Brain microvascular endothelial cell (primary cell): ENCODE data around the gene ZNF93.
"Not testable (repeated sequence)": the region's sequence is repeated elsewhere in the genome, so short reads cannot be mapped to it uniquely, and the experiment has no call there.

Experiments used
- DNase-seq: peaks from one replicate; pipeline ENCODE4 v3.0.0-alpha.2; 2020
- H3K27ac ChIP-seq: fragments of 250-450 bp; sonication (Bioruptor Pico); 2 replicates; pipeline ENCODE4 v1.5.1; 2020; ENCODE audit warnings: mild to moderate bottlenecking, moderate library complexity
- H3K27me3 ChIP-seq: fragments of 250-450 bp; sonication (Bioruptor Pico); replicated peaks from 2 replicates; pipeline ENCODE4 v1.5.1; 2020; ENCODE audit warnings: mild to moderate bottlenecking
- H3K36me3 ChIP-seq: fragments of 250-450 bp; sonication (Bioruptor Pico); replicated peaks from 2 replicates; pipeline ENCODE4 v1.5.1; 2020; ENCODE audit warnings: mild to moderate bottlenecking
- H3K4me3 ChIP-seq: 2 replicates; pipeline ENCODE4 v1.5.1; 2011; ENCODE audit warnings: low read depth, mild to moderate bottlenecking, control low read depth, low read length, moderate library complexity
- CTCF ChIP-seq: IDR thresholded peaks from 2 replicates; pipeline ENCODE4 v1.5.1; 2011; ENCODE audit warnings: low read depth, mild to moderate bottlenecking, moderate library complexity, low read length, control low read depth, inconsistent platforms; ENCODE audit errors: missing control alignments
- in situ Hi-C: cut with HindIII; loops from 2 replicates; pipeline ENCODE4 v1.10.0; 2017; ENCODE audit warnings: low sequenced_read_pairs, low pct_ligation_motif_present

Gene ZNF93

GRCh38 chr19:19866611-19867248, 34.0 kb upstream of the ZNF93 start:
- Histone ChIP-seq H3K27me3 (no peaks in the 10 kb centered on the region), H3K4me3 (peak overlapping the region; percentile 84), H3K27ac (no peak overlapping the region), H3K36me3 (no peaks in the 10 kb centered on the region)
- in situ Hi-C loops = no loop called here
- no peak for TF ChIP-seq CTCF
- DNase-seq = no peak

DNA sequence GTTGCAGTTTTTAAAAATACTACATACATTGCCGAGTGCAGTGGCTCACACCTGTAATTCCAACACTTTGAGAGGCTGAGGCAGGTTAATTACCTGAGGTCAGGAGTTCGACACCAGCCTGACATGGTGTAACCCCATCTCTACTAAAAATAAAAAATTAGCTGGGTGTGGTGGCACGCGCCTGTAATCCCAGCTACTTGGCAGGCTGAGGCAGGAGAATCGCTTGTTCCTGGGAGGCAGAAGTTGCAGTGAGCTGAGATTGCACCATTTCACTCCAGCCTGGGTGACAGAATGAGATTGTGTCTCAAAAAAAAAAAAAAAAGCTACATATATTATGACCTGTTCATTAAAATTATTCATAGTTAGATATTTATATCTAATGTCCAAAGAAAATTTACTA, 30.7 kb upstream of the ZNF93 start:
- DNase-seq, H3K27me3 ChIP-seq, in situ Hi-C loops, H3K27ac ChIP-seq, H3K36me3 ChIP-seq, H3K4me3 ChIP-seq: not testable (repeated sequence)

DNA sequence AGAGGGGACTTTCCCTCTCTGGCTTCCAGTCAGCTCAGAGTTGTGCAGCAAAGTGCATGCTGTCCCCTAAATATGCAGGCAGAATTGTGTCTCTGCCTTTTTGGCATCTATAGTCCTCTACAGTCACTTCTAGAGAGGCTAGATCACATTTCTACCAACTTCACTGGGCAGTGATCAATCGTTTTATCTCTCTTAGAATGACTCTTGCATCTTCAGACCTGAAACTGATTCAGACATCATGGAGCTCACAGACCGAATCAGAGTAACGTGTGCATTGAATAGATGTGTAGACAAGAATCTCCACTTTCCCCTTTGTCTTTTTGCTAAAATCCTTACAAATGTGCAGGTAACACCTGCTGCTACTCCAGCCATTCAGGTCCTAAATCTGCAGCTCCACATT, 28.8 kb upstream of the ZNF93 start:
- Histone ChIP-seq H3K36me3 (no peaks in the 10 kb centered on the region), H3K27me3 (no peaks in the 10 kb centered on the region), H3K27ac (no peak overlapping the region), H3K4me3 (no peak overlapping the region)
- TF ChIP-seq CTCF = no peak
- in situ Hi-C loops = no loop called here
- DNase-seq = no peak

DNA sequence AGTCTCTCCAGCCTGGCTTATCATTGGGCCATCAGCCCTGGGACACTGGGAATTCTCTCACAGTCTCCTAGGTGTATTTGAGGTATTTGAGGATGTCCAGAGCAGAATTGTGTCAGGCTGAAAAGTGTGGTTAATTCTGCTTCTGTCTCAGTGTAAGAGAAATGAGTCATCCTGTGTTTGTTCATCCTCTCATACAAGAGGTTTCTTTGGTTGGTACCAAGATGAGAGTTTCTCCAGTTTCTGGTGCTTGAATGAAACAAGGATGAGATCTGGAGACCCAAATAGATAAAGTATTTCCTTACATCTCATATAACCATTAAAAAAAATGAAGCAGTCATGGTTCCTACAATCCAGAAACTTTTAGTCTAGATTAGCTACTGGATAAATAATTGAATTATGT, 27.4 kb upstream of the ZNF93 start:
- no peak overlapping the region for H3K27ac ChIP-seq

GRCh38 chr19:19877724-19878123, 23.0 kb upstream of the ZNF93 start:
- DNase-seq = no peak
- no peaks in the 10 kb centered on the region for H3K36me3 ChIP-seq

More for the DNA sequence above, 27.4 kb upstream of the ZNF93 start:
- no peak for DNase-seq
- Histone ChIP-seq H3K4me3 (no peak overlapping the region), H3K27me3 (no peaks in the 10 kb centered on the region), H3K36me3 (no peaks in the 10 kb centered on the region)
- in situ Hi-C loops = no loop called here
- TF ChIP-seq CTCF = no peak

DNA sequence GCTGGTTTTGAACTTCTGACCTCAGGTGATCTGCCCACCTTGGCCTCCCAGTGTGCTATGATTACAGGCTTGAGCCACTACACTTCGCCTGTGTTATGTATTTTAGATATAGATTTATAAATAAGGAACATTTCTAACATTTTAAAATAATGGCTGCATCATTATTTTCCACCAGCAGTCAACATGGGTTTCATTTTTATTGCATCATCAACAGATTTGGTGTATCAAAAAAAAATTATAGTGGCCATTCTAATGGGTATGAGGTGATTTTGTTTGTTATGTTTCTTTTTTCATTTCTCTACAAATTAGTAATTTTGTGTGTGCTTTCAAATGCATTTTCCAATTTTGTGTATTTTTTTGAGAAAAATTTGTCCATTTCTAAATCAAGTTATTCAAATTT, 16.2 kb upstream of the ZNF93 start:
- no peak for TF ChIP-seq CTCF
- in situ Hi-C loops = no loop called here
- no peak for DNase-seq
- no peaks in the 10 kb centered on the region for H3K27me3 ChIP-seq
- no peak overlapping the region for H3K4me3 ChIP-seq
- no peaks in the 10 kb centered on the region for H3K36me3 ChIP-seq
- H3K27ac ChIP-seq = no peak overlapping the region

More at GRCh38 chr19:19877724-19878123, 23.0 kb upstream of the ZNF93 start:
- H3K27ac ChIP-seq = no peak overlapping the region
- TF ChIP-seq CTCF = no peak
- H3K27me3 ChIP-seq = no peaks in the 10 kb centered on the region
- no peak overlapping the region for H3K4me3 ChIP-seq
- in situ Hi-C loops = no loop called here

DNA sequence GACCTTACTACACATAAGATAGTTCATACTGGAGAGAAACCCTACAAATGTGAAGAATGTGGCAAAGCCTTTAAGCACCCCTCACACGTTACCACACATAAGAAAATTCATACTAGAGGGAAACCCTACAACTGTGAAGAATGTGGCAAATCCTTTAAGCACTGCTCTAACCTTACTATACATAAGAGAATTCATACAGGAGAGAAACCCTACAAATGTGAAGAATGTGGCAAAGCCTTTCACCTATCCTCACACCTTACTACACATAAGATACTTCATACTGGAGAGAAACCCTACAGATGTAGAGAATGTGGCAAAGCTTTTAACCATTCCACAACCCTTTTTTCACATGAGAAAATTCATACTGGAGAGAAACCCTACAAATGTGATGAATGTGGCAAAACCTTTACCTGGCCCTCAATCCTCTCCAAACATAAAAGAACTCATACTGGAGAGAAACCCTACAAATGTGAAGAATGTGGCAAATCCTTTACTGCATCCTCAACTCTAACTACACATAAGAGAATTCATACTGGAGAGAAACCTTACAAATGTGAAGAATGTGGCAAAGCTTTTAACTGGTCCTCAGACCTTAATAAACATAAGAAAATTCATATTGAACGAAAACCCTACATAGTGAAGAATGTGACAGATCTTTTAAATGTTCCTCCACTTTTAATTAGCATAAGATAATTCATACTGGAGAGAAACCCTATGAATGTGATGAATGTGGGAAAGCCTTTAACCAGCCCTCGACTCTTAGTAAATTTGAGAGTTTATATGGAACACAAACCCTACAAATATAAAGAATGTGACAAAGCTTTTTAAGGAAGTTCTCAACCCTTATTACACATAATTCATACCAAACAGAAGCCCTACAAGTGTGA, 8.4 kb upstream of the ZNF93 start:
- DNase-seq, H3K27me3 ChIP-seq, H3K4me3 ChIP-seq, H3K27ac ChIP-seq, in situ Hi-C loops, H3K36me3 ChIP-seq: not testable (repeated sequence)
